HL-60 (cell line): ENCODE measurements around the gene ZNRD2.

Experiments used
- TF ChIP-seq, protein P1 (sequence below): IDR thresholded peaks from one replicate; pipeline ENCODE4 v1.5.1; 2011; ENCODE audit warnings: low read length, control low read depth, inconsistent platforms; ENCODE audit not compliant: insufficient read depth
- TF ChIP-seq, protein P2 (sequence below): IDR thresholded peaks from 2 replicates; pipeline ENCODE4 v1.6.1; 2012; ENCODE audit warnings: low read depth; ENCODE audit not compliant: insufficient replicate concordance

GRCh38 chr11:65598258-65598699, 28.0 kb downstream of the ZNRD2 start:
- TF ChIP-seq, protein P1, sequence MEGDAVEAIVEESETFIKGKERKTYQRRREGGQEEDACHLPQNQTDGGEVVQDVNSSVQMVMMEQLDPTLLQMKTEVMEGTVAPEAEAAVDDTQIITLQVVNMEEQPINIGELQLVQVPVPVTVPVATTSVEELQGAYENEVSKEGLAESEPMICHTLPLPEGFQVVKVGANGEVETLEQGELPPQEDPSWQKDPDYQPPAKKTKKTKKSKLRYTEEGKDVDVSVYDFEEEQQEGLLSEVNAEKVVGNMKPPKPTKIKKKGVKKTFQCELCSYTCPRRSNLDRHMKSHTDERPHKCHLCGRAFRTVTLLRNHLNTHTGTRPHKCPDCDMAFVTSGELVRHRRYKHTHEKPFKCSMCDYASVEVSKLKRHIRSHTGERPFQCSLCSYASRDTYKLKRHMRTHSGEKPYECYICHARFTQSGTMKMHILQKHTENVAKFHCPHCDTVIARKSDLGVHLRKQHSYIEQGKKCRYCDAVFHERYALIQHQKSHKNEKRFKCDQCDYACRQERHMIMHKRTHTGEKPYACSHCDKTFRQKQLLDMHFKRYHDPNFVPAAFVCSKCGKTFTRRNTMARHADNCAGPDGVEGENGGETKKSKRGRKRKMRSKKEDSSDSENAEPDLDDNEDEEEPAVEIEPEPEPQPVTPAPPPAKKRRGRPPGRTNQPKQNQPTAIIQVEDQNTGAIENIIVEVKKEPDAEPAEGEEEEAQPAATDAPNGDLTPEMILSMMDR: no peak
- TF ChIP-seq, protein P2, sequence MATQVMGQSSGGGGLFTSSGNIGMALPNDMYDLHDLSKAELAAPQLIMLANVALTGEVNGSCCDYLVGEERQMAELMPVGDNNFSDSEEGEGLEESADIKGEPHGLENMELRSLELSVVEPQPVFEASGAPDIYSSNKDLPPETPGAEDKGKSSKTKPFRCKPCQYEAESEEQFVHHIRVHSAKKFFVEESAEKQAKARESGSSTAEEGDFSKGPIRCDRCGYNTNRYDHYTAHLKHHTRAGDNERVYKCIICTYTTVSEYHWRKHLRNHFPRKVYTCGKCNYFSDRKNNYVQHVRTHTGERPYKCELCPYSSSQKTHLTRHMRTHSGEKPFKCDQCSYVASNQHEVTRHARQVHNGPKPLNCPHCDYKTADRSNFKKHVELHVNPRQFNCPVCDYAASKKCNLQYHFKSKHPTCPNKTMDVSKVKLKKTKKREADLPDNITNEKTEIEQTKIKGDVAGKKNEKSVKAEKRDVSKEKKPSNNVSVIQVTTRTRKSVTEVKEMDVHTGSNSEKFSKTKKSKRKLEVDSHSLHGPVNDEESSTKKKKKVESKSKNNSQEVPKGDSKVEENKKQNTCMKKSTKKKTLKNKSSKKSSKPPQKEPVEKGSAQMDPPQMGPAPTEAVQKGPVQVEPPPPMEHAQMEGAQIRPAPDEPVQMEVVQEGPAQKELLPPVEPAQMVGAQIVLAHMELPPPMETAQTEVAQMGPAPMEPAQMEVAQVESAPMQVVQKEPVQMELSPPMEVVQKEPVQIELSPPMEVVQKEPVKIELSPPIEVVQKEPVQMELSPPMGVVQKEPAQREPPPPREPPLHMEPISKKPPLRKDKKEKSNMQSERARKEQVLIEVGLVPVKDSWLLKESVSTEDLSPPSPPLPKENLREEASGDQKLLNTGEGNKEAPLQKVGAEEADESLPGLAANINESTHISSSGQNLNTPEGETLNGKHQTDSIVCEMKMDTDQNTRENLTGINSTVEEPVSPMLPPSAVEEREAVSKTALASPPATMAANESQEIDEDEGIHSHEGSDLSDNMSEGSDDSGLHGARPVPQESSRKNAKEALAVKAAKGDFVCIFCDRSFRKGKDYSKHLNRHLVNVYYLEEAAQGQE: no peak
